ENCODE data around the gene SNX15.
"Not testable (repeated sequence)": the region's sequence is repeated elsewhere in the genome, so short reads cannot be mapped to it uniquely, and the experiment has no call there.

The SNX15 gene

GRCh38 chr11:65019824-65020223 is 7.4 kb upstream of the SNX15 start:
- no peak for DNase-seq (ENCODE audit: extremely low read depth, low read depth)
- no peak for TF ChIP-seq CTCF (IDR thresholded peaks at IDR 0.05; ENCODE audit: low read depth, low read length)

DNA sequence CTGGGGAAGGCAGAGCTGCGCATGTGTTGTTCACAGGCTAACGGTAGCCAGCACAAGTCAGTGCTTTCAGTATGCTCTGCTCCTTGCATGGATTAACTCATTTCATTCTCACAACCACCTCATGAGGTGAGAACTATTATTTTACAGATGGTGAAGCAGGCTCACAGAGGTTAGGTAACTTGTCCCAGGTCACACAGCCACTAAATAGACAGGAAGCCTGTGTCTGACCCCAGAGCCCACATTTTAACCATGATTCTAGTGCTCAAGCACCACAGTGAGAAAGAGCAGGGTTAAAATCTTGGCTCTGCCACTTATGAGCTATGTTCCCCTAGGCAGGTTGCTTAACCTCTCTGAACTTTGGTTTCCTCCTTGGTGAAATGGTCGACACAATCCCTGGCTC is 6.2 kb upstream of the SNX15 start:
- TF ChIP-seq CTCF (IDR thresholded peaks at IDR 0.05; ENCODE audit: low read depth, low read length), result no peak
- no peak for DNase-seq (ENCODE audit: extremely low read depth, low read depth)

GRCh38 chr11:65021509-65021908 is 5.7 kb upstream of the SNX15 start:
- no peak for TF ChIP-seq CTCF (IDR thresholded peaks at IDR 0.05; ENCODE audit: low read depth, low read length)
- DNase-seq (ENCODE audit: extremely low read depth, low read depth), result no peak

- DNase-seq (ENCODE audit: extremely low read depth, low read depth), result not testable (repeated sequence)
Measured at GRCh38 chr11:65023502-65023901, 3.7 kb upstream of the SNX15 start.

GRCh38 chr11:65026810-65027209 is 429 bp upstream of the SNX15 start:
- DNase-seq (ENCODE audit: extremely low read depth, low read depth), result no peak
- TF ChIP-seq CTCF (IDR thresholded peaks at IDR 0.05; ENCODE audit: low read depth, low read length), result no peak

DNA sequence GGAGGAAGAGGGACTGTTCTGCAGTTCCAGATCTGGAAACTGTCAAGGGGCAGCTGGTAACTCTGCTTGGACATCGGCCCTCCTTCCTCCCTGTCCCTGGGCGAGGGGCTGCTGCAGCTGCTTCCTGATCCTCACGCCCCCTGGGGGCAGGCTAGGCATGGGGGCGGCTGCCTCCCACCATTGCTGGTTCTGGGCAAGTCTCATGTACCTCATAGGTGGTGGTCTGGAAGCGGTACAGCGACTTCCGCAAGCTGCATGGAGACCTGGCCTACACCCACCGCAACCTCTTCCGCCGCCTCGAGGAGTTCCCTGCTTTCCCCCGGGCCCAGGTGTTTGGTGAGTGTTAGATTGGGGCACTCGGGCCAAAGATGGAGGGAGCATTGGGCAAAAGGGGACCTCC is 5.0 kb downstream of the SNX15 start:
- no peak for TF ChIP-seq CTCF (IDR thresholded peaks at IDR 0.05; ENCODE audit: low read depth, low read length)
- DNase-seq (ENCODE audit: extremely low read depth, low read depth), result no peak

DNA sequence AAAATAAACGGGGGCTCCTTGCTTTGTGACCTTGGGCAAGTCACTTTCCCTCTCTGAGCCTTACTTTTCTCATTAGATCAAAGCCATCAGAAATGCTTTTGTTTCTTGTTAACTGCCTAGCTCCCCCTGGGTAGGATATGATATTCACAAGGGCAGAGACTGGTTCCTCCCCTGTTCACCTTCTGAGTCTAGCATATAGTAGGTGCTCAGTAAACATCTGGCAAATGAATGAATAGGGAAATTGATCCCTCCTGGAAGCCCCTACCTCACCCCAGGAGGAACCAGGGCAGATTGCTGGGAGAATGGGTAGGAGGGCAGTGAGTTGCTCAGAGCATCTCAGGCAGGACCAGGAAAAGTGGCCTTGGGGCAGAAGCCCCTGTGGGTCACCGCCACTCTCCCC is 7.2 kb downstream of the SNX15 start:
- no peak for DNase-seq (ENCODE audit: extremely low read depth, low read depth)
- no peak for TF ChIP-seq CTCF (IDR thresholded peaks at IDR 0.05; ENCODE audit: low read depth, low read length)

GRCh38 chr11:65035579-65035978 is 8.3 kb downstream of the SNX15 start:
- no peak for TF ChIP-seq CTCF (IDR thresholded peaks at IDR 0.05; ENCODE audit: low read depth, low read length)
- DNase-seq (ENCODE audit: extremely low read depth, low read depth), result no peak
